ENCODE measurements around the gene PLEKHN1.
"Not testable (repeated sequence)": the region's sequence is repeated elsewhere in the genome, so short reads cannot be mapped to it uniquely, and the experiment has no call there.

PLEKHN1 gene

DNA sequence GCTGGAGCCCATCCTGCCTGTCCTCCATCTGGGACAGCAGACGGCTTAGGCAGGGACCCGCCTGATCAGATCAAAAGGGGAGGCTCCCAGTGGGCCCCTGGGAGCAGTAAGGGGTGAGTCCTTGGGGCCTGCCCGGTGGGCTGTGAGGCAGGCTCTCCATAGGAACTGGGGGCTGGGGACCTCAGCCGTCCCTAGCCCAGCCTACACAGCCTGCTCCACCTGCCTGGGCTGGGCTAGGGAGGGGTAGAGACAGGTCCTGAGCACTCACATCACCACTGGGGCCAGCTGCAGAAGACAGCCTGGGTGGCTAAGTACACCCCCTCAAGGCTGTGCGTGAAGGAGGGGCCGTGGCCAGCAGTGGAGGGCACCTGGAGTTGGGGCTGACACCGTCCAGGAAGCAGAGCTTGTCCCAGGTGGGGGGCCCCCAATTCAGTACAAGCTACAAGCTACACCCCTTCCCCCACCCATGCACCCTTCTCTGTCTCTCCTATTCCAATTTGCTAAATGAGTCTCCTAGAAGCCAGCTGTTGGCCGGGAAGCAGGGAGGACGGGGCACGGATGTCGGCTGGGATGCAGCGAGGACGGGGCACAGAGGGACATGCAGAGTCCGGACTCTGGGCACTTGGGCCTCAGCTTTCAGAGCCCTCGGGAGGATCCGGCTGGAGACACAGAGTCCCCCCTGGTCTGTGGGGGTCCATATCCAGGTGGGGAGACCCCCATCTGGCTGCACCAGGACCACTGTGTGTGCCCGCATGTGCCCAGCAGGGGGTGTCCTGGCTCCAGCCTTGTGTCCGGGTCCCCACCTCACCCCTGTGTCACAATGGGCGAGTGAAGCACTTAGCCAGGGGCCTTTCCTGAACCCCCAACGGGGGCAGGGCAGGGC lies 48.8 kb downstream of the PLEKHN1 start:
- DNase-seq = no peak

DNA sequence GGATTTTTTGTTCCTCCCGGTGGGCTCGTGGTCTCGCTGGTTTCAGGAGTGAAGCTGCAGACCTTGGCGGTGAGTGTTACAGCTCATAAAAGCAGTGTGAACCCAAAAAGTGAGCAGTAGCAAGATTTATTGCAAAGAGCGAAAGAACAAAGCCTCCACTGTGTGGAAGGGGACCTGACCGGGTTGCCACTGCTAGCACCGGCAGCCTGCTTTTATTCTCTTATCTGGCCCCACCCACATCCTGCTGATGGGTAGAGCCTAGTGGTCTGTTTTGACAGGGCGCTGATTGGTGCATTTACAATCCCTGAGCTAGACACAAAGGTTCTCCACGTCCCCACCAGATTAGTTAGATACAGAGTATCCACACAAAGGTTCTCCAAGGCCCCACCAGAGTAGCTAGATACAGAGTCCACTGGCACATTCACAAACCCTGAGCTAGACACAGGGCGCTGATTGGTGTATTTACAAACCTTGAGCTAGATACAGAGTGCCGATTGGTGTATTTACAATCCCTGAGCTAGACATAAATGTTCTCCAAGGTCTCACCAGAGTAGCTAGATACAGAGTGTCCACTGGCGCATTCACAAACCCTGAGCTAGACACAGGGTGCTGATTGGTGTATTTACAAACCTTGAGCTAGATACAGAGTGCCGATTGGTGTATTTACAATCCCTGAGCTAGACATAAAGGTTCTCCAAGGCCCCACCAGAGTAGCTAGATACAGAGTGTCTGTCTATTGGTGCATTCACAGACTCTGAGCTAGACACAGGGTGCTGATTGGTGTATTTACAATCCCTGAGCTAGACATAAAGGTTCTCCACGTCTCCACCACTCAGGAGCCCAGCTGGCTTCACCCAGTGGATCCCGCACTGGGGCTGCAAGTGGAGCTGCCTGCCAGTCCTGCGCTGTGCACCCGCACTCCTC lies 51.4 kb downstream of the PLEKHN1 start:
- not testable (repeated sequence) for DNase-seq

DNA sequence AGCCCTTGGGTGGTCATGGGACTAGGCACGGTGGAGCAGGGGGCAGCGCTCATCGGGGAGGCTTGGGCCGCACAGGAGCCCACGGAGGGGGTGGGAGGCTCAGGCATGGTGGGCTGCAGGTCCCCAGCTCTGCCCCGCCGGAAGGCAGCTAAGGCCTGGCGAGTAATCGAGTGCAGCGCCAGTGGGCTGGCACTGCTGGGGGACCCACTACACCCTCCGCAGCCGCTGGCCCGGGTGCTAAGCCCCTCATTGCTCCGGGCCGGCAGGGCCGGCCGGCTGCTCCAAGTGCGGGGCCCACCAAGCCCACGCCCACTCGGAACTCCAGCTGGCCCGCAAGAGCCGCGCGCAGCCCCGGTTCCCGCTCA lies 52.0 kb downstream of the PLEKHN1 start:
- DNase-seq = not testable (repeated sequence)

DNA sequence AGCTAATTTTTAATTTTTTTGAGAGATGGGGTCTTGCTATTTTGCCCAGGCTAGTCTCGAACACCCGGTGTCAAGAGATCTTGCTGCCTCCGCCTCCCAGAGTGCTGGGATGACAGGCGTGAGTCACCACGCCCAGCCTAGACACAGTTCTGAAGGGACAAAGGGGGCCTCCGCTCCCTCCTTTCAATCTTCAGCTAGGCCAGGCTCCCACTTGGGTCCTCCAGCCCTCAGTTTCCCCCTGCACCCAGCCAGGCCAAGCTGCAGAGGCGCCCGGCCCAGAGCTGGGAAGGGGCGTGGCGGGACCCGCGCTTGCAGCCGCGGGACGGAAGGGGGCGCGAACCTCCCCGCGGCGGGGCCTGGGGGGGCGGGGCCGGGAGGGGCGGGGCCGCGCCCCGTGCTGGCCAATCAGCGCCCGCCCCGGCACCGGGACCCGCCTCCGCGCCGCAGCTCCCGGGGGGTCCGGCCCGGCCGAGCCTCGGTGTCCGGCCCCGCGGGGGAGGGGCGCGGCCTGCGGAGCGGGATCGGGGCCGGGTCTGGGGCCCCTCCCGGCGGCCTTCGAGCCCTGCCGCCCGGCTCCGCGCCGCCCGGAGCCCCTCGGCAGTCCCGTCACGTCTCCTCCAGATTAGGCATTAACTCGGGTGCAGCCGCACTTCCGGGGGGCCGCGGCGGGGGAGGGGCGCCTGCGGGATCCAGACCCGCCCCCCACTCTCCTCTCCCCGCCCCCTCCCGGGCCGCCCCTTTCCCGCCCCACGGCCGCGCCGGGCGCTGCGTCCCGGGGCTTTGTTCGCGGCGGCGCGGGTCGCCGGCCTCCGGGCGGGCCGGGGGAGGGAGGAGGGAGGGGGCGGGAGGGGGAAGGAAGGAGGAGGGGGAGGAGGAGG lies 53.1 kb downstream of the PLEKHN1 start:
- peak; percentile 61 for DNase-seq

DNA sequence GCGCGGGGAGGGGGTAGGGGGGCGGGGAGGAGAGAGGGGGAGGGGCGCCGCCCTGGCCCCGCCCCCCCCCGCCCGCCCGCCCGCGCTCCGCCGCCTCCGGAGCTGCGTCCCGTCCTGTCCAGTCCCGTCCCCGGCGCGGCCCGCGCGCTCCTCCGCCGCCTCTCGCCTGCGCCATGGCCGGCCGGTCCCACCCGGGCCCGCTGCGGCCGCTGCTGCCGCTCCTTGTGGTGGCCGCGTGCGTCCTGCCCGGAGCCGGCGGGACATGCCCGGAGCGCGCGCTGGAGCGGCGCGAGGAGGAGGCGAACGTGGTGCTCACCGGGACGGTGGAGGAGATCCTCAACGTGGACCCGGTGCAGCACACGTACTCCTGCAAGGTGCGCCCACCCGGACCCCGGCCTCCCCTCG lies 53.7 kb downstream of the PLEKHN1 start, which contains the start of gene AGRN:
Gene AGRN, plus strand, starts transcription at position 121 of the 405 bp plus-strand sequence. Its CDS starts 53 bp downstream, at position 174.
- no peak for DNase-seq

DNA sequence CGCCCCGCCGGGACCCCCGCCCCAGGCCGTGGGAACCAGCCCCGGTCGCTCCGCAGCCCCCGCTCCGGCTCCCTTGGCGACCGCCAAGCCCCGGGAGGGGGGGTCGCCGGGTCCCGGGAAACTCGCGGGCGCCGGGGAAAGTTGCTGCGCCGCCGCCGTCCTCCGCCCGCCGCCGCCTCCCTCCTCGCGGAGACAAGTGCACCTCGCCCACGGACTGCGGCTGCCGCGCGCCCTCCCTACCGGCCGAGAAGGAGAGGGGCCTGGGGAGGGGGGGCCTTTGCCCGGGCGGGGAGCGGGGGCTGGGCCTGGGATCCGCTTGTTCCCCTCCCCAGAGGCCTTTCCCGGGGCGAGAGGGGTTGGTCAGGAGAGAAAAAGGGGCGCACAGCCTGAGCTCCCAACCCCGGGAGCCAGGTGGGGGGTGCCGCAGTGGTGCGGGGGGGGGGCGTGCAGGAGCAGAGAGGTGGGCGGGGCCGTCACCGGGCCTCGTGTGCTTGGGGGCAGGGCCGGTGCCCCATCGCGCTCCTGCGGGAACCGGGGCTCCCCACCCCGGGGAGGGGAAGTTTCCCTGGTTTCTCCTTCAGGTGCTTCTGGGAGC lies 54.2 kb downstream of the PLEKHN1 start:
- no peak for DNase-seq

DNA sequence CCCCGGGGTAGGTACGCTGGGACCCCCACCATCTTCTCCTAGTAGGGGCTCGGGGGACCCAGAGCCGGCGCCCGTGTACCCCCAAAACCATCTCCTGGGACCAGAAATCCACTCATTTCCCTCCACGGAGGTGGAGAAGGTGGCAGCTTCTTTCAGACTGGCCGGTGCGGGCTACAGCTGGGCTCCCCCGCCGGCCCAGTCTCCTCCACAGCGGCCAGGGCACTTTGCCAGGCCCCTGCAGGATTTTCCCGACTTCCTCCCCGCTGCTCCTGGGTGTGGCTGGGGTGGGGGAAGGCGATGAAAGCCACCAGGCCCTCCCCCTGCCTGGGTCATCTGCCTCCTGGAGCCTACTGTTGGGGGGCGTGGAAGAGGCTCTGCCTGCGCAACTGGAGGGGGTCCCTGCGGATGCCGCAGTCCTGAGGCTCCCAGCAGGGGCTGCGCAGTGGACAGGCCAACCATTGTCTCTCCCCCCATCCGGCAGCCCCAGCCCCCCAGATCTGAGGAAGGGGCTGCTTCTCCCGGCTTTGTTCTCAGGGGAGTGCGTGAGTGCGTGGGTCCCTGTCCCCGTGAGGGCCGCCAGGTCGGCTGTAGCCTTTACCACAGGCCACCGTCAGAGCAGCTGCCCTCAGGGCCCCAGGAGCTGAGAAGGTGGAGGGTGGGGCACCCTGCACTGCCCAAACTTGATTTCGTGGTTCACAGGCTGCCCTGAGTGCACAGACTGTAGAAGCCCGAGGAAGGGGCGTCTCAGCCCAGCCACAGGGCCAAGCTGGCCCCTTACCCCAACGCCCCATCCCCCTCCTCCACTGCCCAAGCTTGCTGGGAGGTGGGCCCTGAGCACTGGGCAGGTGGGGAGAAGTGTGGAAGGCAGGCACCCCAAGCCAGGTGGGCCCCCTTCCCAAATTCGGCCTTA lies 55.0 kb downstream of the PLEKHN1 start:
- DNase-seq = peak; percentile 89

DNA sequence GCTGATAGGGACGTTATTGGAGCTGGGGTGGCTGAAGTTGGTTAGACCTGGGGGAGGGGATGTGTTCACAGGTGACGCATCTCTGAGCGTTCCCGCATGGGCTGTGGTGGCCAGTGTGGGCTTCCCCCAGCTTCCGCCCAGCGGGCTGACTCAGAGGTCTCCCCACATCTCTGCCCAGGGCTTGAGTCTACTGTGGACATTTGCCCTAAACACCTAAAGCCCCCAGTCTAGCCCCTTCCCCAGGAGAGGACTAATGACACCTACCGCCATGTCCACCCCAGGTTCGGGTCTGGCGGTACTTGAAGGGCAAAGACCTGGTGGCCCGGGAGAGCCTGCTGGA lies 55.6 kb downstream of the PLEKHN1 start:
- DNase-seq = no peak

DNA sequence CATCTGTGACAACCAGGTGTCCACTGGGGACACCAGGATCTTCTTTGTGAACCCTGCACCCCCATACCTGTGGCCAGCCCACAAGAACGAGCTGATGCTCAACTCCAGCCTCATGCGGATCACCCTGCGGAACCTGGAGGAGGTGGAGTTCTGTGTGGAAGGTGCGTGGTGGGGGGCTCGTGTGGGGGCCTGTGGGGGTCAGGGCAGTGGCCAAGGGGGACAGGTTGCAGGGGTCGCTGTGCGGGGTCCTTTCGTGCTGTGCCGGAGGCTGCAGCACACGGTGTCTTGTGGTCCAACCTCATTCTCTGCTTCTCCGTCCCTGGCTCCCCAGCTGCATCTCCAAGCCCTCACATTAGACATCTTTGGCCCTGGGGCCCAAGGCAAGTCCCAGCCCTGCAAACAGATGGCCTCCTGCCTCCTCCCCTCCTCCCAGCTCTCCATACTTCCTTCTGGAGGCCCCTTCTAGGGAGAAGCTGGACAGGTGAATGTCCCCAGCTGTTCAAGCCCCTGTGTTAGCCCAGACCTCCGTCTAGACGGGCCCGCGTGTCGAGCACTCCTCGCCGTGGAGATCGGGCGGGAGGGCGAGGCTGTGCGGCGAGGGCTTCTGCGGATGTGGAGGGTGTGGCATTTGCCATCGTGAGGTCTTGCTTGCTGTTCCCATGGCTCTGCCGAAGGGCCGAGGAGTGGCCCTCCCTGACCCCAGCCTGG lies 56.2 kb downstream of the PLEKHN1 start:
- DNase-seq = no peak

DNA sequence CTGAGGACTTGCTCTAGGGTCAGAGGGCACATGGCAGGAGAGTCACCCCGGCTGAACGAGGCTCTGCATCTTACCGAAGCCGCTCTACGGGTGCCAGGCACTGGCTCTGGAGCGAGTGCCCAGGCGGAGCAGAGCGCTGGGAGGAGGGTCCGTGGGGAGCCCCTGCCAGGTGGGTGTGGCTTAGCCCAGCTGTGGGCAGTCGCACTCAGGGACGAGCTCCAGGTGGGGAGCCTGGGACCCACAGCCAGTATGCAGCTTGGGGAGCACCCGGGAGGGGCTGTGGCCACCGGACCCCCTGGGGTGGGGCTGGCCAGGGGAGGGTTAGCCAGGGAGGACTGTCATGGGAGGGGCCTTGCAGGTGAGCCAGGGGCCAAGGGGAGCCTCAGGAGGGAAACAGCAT lies 57.4 kb downstream of the PLEKHN1 start:
- no peak for DNase-seq

DNA sequence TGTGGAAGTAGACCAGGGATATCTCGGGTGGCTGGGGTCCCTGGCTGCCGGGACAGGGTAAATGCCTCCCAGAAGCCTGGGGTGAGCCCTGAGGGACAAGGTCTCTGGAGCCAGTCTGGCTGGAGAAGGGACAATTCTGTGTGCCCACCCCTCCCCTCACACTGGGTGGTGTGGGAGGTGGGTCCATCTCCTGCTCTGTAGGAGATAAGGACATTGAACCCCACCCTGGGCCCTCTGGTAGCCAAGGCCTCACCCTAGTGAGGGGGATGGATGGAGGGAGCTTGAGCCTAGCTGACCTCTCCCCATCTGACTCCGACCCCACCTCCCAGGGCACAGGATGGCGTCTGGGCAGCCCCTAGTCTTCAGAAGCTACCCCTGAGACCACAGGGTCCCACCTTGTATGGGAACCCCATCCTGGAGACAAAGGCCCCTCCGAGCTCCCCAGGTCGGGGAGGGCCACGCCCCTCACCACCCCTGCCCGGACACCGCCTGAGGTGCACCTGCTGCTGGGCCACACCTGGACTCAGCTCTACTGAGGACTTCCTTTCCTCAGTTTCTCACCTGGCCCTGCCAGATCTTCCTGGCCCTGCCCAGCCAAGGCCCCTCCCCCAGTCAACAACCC lies 58.0 kb downstream of the PLEKHN1 start:
- DNase-seq = no peak

DNA sequence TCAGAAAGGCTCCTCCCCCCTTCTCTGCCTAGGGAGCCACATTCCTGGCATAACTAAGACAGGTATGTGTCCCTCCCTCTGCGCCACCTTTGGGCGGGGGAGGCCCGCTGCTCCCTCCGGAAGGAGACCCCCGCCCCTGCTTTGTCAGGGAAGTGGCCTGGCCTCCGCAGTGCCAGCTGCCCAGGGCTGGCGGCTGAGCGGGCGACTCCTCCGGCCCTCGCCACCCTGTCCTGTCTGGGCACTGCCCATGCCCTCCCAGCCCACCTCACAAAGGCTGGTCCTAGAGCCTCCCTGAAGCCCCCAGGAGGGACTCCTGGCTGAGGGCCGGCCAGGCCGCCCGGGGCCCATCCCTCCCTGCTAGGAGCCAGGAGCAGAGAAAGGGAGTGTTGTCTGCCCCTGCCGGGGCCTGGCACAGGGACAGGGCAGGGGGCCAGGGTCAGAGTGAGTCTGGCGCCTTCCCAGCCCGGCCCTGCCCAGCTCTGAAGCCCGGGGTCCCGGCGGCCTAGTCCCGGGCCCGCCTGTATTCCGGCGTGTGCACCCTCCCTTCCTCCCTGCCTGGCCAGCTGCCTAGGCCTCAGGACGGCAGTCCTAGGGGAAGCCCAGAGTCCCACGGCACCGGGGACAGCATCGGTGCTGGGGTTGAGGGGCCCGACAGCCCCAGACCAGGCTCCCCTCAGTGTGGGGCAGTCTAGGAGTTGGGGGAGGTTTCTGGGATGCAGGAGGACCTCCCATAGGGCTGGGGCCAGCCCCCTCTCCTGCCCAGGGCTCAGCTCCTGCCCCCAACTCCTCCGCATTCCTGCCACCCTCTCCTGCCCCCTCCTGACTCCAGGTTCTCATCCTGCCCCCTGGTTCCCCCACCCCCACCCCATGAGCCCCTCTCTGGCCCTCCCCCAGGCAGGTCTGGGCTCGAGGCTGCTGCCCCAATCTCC lies 58.8 kb downstream of the PLEKHN1 start:
- no peak for DNase-seq

All from COR-L47 (cell line).